ENCODE measurements around the gene FMR1.

The FMR1 gene

DNA sequence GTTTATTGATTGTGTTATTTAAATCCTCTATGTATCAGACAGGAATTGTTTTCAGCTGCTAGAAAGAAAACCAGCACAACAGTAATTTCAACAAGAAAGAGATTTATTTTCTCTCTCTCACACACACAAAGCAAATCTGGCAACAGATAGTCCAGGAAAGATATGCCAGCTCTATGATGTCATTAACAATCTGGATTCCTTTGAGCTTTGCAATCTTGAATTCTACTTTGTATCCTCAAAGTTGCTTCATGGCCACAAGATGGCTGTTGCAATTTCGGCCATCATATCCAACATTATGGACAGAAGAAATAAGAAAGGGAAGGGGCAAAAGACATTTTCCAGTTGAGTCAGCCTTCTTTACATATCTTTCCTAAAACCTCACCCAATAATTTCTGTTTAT lies 19.8 kb upstream of the FMR1 start:
- TF ChIP-seq, protein P1, sequence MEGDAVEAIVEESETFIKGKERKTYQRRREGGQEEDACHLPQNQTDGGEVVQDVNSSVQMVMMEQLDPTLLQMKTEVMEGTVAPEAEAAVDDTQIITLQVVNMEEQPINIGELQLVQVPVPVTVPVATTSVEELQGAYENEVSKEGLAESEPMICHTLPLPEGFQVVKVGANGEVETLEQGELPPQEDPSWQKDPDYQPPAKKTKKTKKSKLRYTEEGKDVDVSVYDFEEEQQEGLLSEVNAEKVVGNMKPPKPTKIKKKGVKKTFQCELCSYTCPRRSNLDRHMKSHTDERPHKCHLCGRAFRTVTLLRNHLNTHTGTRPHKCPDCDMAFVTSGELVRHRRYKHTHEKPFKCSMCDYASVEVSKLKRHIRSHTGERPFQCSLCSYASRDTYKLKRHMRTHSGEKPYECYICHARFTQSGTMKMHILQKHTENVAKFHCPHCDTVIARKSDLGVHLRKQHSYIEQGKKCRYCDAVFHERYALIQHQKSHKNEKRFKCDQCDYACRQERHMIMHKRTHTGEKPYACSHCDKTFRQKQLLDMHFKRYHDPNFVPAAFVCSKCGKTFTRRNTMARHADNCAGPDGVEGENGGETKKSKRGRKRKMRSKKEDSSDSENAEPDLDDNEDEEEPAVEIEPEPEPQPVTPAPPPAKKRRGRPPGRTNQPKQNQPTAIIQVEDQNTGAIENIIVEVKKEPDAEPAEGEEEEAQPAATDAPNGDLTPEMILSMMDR (IDR thresholded peaks at IDR 0.05) = no peak
- Histone ChIP-seq H3K4me3 (no peak overlapping the region), H3K27ac (no peak overlapping the region)
- no peak for DNase-seq (ENCODE audit: low spot score)

DNA sequence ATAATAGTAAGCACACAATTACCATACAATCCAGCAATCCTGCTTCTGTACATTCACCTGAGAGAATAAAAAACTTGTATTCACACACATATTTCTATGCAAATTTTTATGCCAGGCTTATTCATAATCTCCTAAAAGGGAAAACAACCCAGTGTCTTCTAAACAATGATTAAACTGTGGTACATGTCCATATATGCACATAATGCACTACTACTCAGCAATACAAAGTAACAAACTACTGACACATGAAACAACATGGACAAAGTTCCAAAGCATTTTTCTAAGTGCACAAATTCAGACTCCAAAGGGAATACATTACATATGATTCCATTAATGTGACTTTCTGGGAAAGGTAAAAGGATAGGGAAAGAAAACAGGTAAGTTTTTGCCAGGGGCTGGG lies 18.0 kb upstream of the FMR1 start:
- no peak overlapping the region for H3K27ac ChIP-seq

DNA sequence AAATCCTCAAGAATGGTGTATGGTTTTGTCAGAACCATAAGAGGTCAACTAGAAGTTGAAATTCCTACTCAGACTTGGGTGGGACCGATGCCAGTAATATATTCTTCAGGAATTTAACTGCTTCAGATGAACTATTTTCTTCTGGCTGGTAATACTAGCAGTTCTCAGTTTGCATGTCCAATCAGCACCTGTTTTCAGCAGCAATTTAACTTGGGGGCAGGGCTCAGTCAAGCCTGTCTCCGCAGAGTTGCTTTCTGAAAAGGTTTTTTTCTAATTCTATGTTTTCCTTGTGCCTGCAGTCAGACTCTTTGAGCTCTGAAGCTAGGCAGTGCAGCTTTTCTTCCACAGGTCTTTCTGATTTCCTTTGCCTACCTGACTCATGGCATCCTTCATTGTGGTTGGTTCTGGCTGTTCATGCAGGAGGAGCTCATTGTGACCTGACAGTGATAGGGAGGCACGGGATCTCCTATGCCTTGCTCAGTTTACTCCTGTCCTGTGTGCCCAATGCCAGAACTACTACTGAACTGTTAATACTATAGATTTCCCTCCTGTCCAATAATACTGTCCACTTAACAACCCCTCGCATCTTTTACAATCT lies 17.3 kb upstream of the FMR1 start:
- DNase-seq (ENCODE audit: low spot score) = no peak
- H3K27ac ChIP-seq = no peak overlapping the region
- H3K4me3 ChIP-seq = no peak overlapping the region
- TF ChIP-seq, protein P1 (IDR thresholded peaks at IDR 0.05) = no peak

More for the DNA sequence above, 18.0 kb upstream of the FMR1 start:
- DNase-seq (ENCODE audit: low spot score) = no peak
- TF ChIP-seq, protein P1 (IDR thresholded peaks at IDR 0.05) = no peak
- no peak overlapping the region for H3K4me3 ChIP-seq

DNA sequence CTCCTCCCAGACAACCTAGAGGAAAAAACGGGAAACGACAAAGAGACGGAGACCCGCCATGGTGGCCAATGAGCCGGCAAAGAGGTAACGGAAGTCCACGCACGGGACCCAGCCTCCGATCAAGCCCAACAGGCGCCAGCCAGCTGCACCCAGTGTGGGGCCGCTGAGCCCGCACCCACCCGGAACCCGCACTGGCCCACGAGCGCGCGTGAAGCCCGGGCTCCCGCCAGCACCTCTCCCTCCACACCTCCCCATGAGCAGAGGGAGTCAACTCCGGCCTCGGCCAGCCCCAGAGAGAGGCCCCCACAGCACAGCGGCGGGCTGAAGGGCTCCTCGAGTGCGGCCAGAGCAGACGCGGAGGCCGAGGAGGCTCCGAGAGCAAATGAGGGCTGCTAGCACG lies 14.6 kb upstream of the FMR1 start:
- Histone ChIP-seq H3K27ac (no peak overlapping the region), H3K4me3 (no peak overlapping the region)
- TF ChIP-seq, protein P1 (IDR thresholded peaks at IDR 0.05) = no peak
- no peak for DNase-seq (ENCODE audit: low spot score)

DNA sequence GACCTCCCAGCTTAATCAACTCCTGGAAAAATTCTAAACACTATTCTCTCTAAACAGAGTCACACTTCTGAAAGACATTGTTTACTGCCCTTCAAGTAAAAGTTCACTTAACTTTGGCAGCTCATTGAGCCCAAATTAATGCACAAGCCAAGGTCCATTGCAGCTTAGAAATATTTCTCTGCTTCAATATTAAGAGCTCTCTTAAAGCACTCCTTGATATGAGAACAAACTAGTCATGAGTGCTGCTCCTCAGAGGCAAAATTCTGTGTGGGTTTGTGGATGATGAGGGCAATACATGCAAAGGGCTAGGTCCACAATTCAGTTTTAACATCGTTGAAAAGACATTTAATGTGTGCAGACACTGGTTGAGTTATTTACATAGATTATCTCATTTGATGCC lies 12.8 kb upstream of the FMR1 start:
- DNase-seq (ENCODE audit: low spot score) = no peak
- Histone ChIP-seq H3K27ac (no peak overlapping the region), H3K4me3 (no peak overlapping the region)
- TF ChIP-seq, protein P1 (IDR thresholded peaks at IDR 0.05) = no peak

DNA sequence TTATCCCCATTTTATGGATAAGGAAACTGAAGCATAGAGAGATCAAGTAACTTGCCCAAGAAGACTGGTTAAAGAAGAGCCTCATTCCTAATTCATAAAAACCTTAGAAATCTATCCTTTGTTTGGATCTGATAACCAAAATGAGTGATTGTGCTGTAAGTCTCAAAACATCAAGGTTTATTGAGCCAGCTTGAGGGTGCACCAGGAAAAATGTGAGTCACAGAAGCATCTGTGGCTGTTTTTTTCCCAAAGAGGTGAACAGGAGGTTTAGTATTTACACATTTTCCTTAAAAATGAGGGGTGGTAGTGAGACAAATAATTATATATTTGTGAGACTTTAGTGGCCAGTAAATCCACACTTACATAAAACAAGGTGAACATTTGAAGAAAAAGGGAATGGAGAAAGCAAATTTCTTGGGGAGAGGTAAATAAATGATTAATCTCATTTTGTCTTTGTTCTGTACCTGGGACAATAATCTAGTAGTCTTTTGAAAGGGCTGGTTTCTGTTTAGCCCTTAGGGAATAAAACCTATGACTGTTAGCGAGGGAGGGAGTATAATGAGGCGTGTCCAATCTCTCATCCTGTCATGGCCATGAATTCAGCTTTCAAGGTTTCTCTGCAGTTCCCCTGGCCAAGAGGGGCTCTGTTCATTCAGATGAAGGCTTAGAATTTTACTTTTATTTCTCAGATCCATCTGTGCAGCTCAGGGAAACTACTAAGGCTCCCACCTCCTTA lies 12.2 kb upstream of the FMR1 start:
- DNase-seq (ENCODE audit: low spot score) = no peak
- TF ChIP-seq, protein P1 (IDR thresholded peaks at IDR 0.05) = no peak
- H3K4me3 ChIP-seq = no peak overlapping the region
- no peak overlapping the region for H3K27ac ChIP-seq

DNA sequence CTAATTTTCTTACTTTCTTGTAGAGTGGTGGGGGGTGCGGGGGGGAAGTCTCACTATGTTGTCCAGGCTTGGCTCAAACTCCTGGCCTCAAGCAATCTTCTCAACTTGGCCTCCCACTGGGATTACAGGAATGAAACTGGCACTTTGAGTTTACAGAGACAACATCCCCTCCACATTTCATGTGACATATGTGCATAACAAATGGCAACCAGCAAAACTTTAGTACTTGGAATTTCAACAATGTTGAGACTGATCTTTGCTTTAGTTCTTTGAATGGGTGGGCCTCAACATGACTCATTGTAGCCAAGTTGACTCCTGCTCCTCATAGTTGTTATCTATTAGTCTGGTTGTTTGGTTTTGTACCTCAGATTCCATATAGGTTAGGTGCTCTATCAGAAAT lies 11.4 kb upstream of the FMR1 start:
- DNase-seq (ENCODE audit: low spot score) = no peak
- TF ChIP-seq, protein P1 (IDR thresholded peaks at IDR 0.05) = no peak
- Histone ChIP-seq H3K4me3 (no peak overlapping the region), H3K27ac (no peak overlapping the region)
